Transverse colon (tissue), 4 donors: ENCODE data around the gene NR3C2. TPM values are rescaled to one million over a fixed set of nuclear protein-coding genes. Genes with fewer than 3 reads are reported as not detected.

Source experiments
- DNase-seq: peaks from one replicate; pipeline ENCODE4 v3.0.0-alpha.2; 2019
- H3K27ac ChIP-seq, 4 donors: fragments of 200-600 bp; sonication (generic); 2 replicates each; pipeline ENCODE4 v1.5.1; 2016 to 2018; ENCODE audit warnings: inconsistent platforms in 4 of 4
- H3K27me3 ChIP-seq: fragments of 200-600 bp; sonication (generic); 2 replicates; pipeline ENCODE4 v1.5.1; 2017; ENCODE audit warnings: inconsistent platforms
- H3K36me3 ChIP-seq, 4 donors: fragments of 200-600 bp; sonication (generic); 2 replicates each; pipeline ENCODE4 v1.5.1; 2017 to 2019; ENCODE audit warnings: inconsistent platforms in 4 of 4
- H3K4me1 ChIP-seq, 4 donors: fragments of 200-600 bp; sonication (generic); 2 replicates each; pipeline ENCODE4 v1.5.1; 2017 to 2020; ENCODE audit warnings: inconsistent platforms in 4 of 4
- H3K4me3 ChIP-seq, 4 donors: fragments of 200-600 bp; sonication (generic); 1 replicate in 1 of 4; 2 replicates in 3 of 4; pipeline versions ENCODE4 v1.5.1 to v1.6.1; 2017 to 2019; ENCODE audit warnings: inconsistent platforms in 4 of 4
- H3K9me3 ChIP-seq, 2 donors: fragments of 200-600 bp; sonication (generic); 2 replicates each; pipeline ENCODE4 v1.5.1; 2017 to 2019; ENCODE audit warnings: inconsistent platforms in 2 of 2
- CTCF ChIP-seq, 5 experiments: fragments of 200-600 bp in 3 of 5; fragments of 450-650 bp in 2 of 5; sonication (generic) in 3 of 5; IDR thresholded peaks; 1 replicate in 2 of 5; 2 replicates in 3 of 5; pipeline ENCODE4 v1.5.1; 2016 to 2017; ENCODE audit warnings: antibody characterized with exemption in 5 of 5, inconsistent platforms in 3 of 5, mild to moderate bottlenecking in 2 of 5, moderate library complexity in 1 of 5
- EP300 ChIP-seq: sonication (generic); formaldehyde crosslinking; IDR thresholded peaks from one replicate; pipeline ENCODE4 v1.6.1; 2017; ENCODE audit warnings: antibody characterized with exemption, low read depth
- POLR2A ChIP-seq: fragments of 450-650 bp; IDR thresholded peaks from one replicate; pipeline ENCODE4 v1.6.1; 2016; ENCODE audit warnings: antibody characterized with exemption, mild to moderate bottlenecking, moderate library complexity
- POLR2AphosphoS5 ChIP-seq, 3 donors: sonication (generic); formaldehyde crosslinking; IDR thresholded peaks; one replicate each; pipeline ENCODE4 v1.6.1; 2016; ENCODE audit warnings: antibody characterized with exemption in 3 of 3
- WGBS, 2 donors: methylation state at CpG; one replicate each; pipeline ENCODE4 v1.1.5; 2018; ENCODE audit warnings: low coverage in 1 of 2; 5-methylcytosine and 5-hydroxymethylcytosine counted together
- in situ Hi-C, 4 donors: fragments of 200-750 bp; cut with MboI; loops; one replicate each; pipeline versions ENCODE4 v1.15.0 to v1.15.1; 2017; ENCODE audit warnings: low sequenced_read_pairs in 3 of 4, low pct_ligation_motif_present in 1 of 4, low pct_unique_long_range_greater_than_20kb in 1 of 4
- intact Hi-C: fragments of 100-400 bp; cut with DNase I; formaldehyde crosslinking; loops from one replicate; pipeline ENCODE4 v1.15.1; 2023; ENCODE audit warnings: low total_unique reads
- total RNA-seq, 4 donors: library from RNA; depleted of rRNA; stranded (reverse); fragments of >200 nt; gene quantifications; one replicate each; pipeline ENCODE4 v1.1.0, GENCODE V29; 2016

The NR3C2 gene
- total RNA-seq, 4 donors from 2014 or later, result 55.5 to 147 (median 125) TPM

GRCh38 chr4:148216866-148217814, 225.1 kb downstream of the NR3C2 start:
- no peaks in the 10 kb centered on the region for H3K36me3 ChIP-seq
- DNase-seq, result no peak
- 54 to 100% methylated on average over 1 to 5 of the region's 5 CpGs for WGBS, 2 donors
- no peaks in the 10 kb centered on the region for H3K9me3 ChIP-seq
- H3K4me1 ChIP-seq, result peaks cover 0 to 33% (median 16%) of the 10 kb centered on the region in 4 donors
- H3K27ac ChIP-seq, result peak overlapping the region in 3 of 4 donors; percentile 5 to 31 (median 23)
- H3K4me3 ChIP-seq, result peak overlapping the region in 1 of 4 donors; percentile 30
- intact Hi-C loops, result no loop called here
- TF ChIP-seq CTCF (IDR thresholded peaks at IDR 0.05) (no peak), POLR2A (no peak), POLR2AphosphoS5 (IDR thresholded peaks at IDR 0.05) (no peak), EP300 (no peak)
- H3K27me3 ChIP-seq, result no peaks in the 10 kb centered on the region
- in situ Hi-C loops, result no loop called here

GRCh38 chr4:148216321-148216720, 225.9 kb downstream of the NR3C2 start:
- in situ Hi-C loops, result no loop called here
- H3K9me3 ChIP-seq, result no peaks in the 10 kb centered on the region
- H3K4me3 ChIP-seq, result no peak overlapping the region
- 58 to 69% methylated on average over 3 of the region's 3 CpGs for WGBS, 2 donors
- TF ChIP-seq CTCF (IDR thresholded peaks at IDR 0.05), result no peak
- TF ChIP-seq POLR2A, result no peak
- TF ChIP-seq POLR2AphosphoS5 (IDR thresholded peaks at IDR 0.05), result no peak
- no peak for TF ChIP-seq EP300
- no peaks in the 10 kb centered on the region for H3K27me3 ChIP-seq
- no peaks in the 10 kb centered on the region for H3K36me3 ChIP-seq
- DNase-seq, result no peak
- intact Hi-C loops, result no loop called here
- peak overlapping the region in 1 of 4 donors; percentile 23 for H3K27ac ChIP-seq
- peaks cover 0 to 34% (median 16%) of the 10 kb centered on the region in 4 donors for H3K4me1 ChIP-seq

GRCh38 chr4:148215202-148215601, 227.0 kb downstream of the NR3C2 start:
- no peak overlapping the region for H3K4me3 ChIP-seq
- no peak for DNase-seq

More at GRCh38 chr4:148215202-148215601, 227.0 kb downstream of the NR3C2 start:
- intact Hi-C loops, result no loop called here
- no peaks in the 10 kb centered on the region for H3K36me3 ChIP-seq
- 38 to 62% methylated on average over 3 of the region's 3 CpGs for WGBS, 2 donors
- TF ChIP-seq POLR2A, result no peak
- TF ChIP-seq POLR2AphosphoS5 (IDR thresholded peaks at IDR 0.05), result no peak
- TF ChIP-seq CTCF (IDR thresholded peaks at IDR 0.05), result no peak
- no peak for TF ChIP-seq EP300
- H3K27me3 ChIP-seq, result no peaks in the 10 kb centered on the region
- in situ Hi-C loops, result no loop called here
- H3K27ac ChIP-seq, result peak overlapping the region; percentile 24 to 67 (median 46)
- H3K9me3 ChIP-seq, result no peaks in the 10 kb centered on the region
- H3K4me1 ChIP-seq, result peaks cover 0 to 34% (median 16%) of the 10 kb centered on the region in 4 donors
